K562 (cell line): ENCODE data around the gene RCC1. TPM values are rescaled to one million over a fixed set of nuclear protein-coding genes. Genes with fewer than 3 reads are reported as not detected.
A peak's percentile ranks its signal among the peaks of the same experiment; 100 is the strongest.

ENCODE experiments used
- ATF3 ChIP-seq, 2 experiments: fragments of 450-650 bp in 1 of 2; sonication (generic) in 1 of 2; formaldehyde crosslinking in 1 of 2; IDR thresholded peaks in 1 of 2; conservative IDR thresholded peaks in 1 of 2; 2 replicates each; pipeline versions ENCODE4 v1.6.1 to v1.8.1; 2016 to 2023; ENCODE audit warnings: mild to moderate bottlenecking in 2 of 2, moderate library complexity in 2 of 2, inconsistent platforms in 1 of 2, missing genetic modification reagents in 1 of 2
- ATF7 ChIP-seq: fragments of 450-650 bp; IDR thresholded peaks from 2 replicates; pipeline ENCODE4 v1.7.1; 2014; ENCODE audit warnings: mild to moderate bottlenecking, moderate library complexity
- CTCF ChIP-seq, 3 experiments: IDR thresholded peaks in 2 of 3; conservative IDR thresholded peaks in 1 of 3; 2 replicates each; pipeline ENCODE4 v1.5.1; 2011 to 2012; ENCODE audit warnings: low read length in 3 of 3, mild to moderate bottlenecking in 3 of 3, control low read depth in 2 of 3, improper control_type of control experiment in 1 of 3, inconsistent platforms in 1 of 3, low read depth in 1 of 3, mixed read lengths in 1 of 3, moderate library complexity in 1 of 3; ENCODE audit not compliant: insufficient read depth in 2 of 3
- DEAF1 ChIP-seq: fragments of 450-650 bp; formaldehyde crosslinking; IDR thresholded peaks from 2 replicates; pipeline ENCODE4 v1.4.0; 2020; ENCODE audit warnings: mild to moderate bottlenecking, moderate library complexity
- FOXA3 ChIP-seq, 2 experiments: fragments of 450-650 bp in 1 of 2; sonication (generic) in 1 of 2; formaldehyde crosslinking; IDR thresholded peaks in 1 of 2; conservative IDR thresholded peaks in 1 of 2; 2 replicates each; pipeline versions ENCODE4 v1.4.0 to v1.8.0; 2020 to 2022; ENCODE audit warnings: mild to moderate bottlenecking in 2 of 2, missing genetic modification reagents in 1 of 2
- FOXK1 ChIP-seq: sonication (generic); formaldehyde crosslinking; IDR thresholded peaks from 2 replicates; pipeline ENCODE4 v1.8.0; 2022; ENCODE audit warnings: missing genetic modification reagents, mild to moderate bottlenecking, borderline replicate concordance
- GTF2A2 ChIP-seq: IDR thresholded peaks from 2 replicates; pipeline ENCODE4 v1.6.1; 2016; ENCODE audit warnings: mild to moderate bottlenecking, missing genetic modification characterization, missing compliant biosample characterization
- NCOA1 ChIP-seq: fragments of 450-650 bp; IDR thresholded peaks from 2 replicates; pipeline ENCODE4 v1.6.1; 2016; ENCODE audit warnings: low read depth
- NFIC ChIP-seq: fragments of 450-650 bp; IDR thresholded peaks from 2 replicates; pipeline ENCODE4 v1.6.1; 2017; ENCODE audit warnings: mild to moderate bottlenecking, inconsistent platforms
- RFX5 ChIP-seq: IDR thresholded peaks from 2 replicates; pipeline ENCODE4 v1.6.1; 2011; ENCODE audit warnings: low read depth, mild to moderate bottlenecking, improper control_type of control experiment, low read length
- SNRNP70 ChIP-seq: fragments of 200-400 bp; formaldehyde crosslinking; optimal IDR thresholded peaks from 2 replicates; pipeline ENCODE3; 2017; ENCODE audit warnings: low read depth, low read length
- VEZF1 ChIP-seq: fragments of 200-800 bp; sonication (Bioruptor generic); IDR thresholded peaks from 2 replicates; pipeline ENCODE4 v1.6.1; 2017; ENCODE audit warnings: missing genetic modification characterization, missing compliant biosample characterization
- XRCC5 ChIP-seq: fragments of 200-400 bp; formaldehyde crosslinking; IDR thresholded peaks from 2 replicates; pipeline ENCODE4 v1.6.1; 2017; ENCODE audit warnings: low read depth, mild to moderate bottlenecking, low read length
- ZFP36 ChIP-seq: fragments of 150-350 bp; IDR thresholded peaks from 2 replicates; pipeline ENCODE4 v1.6.1; 2018; ENCODE audit warnings: low read length, low read depth; ENCODE audit not compliant: partially characterized antibody
- ZFPM2 ChIP-seq: fragments of 250-450 bp; sonication (Bioruptor Pico); IDR thresholded peaks from 2 replicates; pipeline ENCODE4 v1.5.1; 2022; ENCODE audit warnings: mild to moderate bottlenecking
- ZNF174 ChIP-seq: fragments of 250-450 bp; sonication (Bioruptor Pico); IDR thresholded peaks from 2 replicates; pipeline ENCODE4 v1.4.0; 2020; ENCODE audit warnings: mild to moderate bottlenecking
- ZNF354B ChIP-seq: fragments of 250-450 bp; sonication (Bioruptor Pico); IDR thresholded peaks from 2 replicates; pipeline ENCODE4 v1.4.0; 2020
- ZNF511 ChIP-seq: sonication (generic); formaldehyde crosslinking; IDR thresholded peaks from 2 replicates; pipeline ENCODE4 v1.8.0; 2022; ENCODE audit warnings: mild to moderate bottlenecking, missing genetic modification reagents
- ZNF57 ChIP-seq: fragments of 450-650 bp; formaldehyde crosslinking; IDR thresholded peaks from 2 replicates; pipeline ENCODE4 v1.4.0; 2020; ENCODE audit warnings: mild to moderate bottlenecking, moderate library complexity
- ZNF699 ChIP-seq: fragments of 250-450 bp; sonication (Bioruptor Pico); IDR thresholded peaks from 2 replicates; pipeline ENCODE4 v1.8.0; 2021; ENCODE audit warnings: mild to moderate bottlenecking, moderate library complexity; ENCODE audit not compliant: insufficient replicate concordance
- ZNF717 ChIP-seq: fragments of 250-450 bp; sonication (Bioruptor Pico); IDR thresholded peaks from 2 replicates; pipeline ENCODE4 v1.5.0; 2021
- polyA plus RNA-seq, 8 experiments: library from polyadenylated mRNA; depleted of rRNA in 4 of 8; stranded (reverse) in 5 of 8; unstranded in 3 of 8; fragments of >200 nt; fragmentation: Nextera tagmentation in 2 of 8; fragmentation: Illumina TruSeq in 1 of 8; extraction: Ambion mirVana in 2 of 8; extraction: Trizol in 1 of 8; gene quantifications; 2 replicates each; pipeline versions ENCODE4 v1.2.1 to v1.2.3, GENCODE V29; 2011 to 2014; ENCODE audit warnings: inconsistent platforms in 1 of 8, missing spikeins in 1 of 8
- total RNA-seq, 7 experiments: library from RNA; depleted of rRNA in 6 of 7; stranded (reverse); fragments of >200 nt in 6 of 7; fragmentation: Illumina TruSeq in 2 of 7; extraction: Trizol in 2 of 7; gene quantifications; 2 replicates each; pipeline versions ENCODE4 v1.2.1 to v1.2.3, GENCODE V29; 2011 to 2021; ENCODE audit warnings: low replicate concordance in 1 of 7

RCC1 gene
- total and polyA plus RNA-seq, 9 of the 15 experiments (the other 6 are each of a cell fraction or from before 2014, with no cell fraction given), result 16.4 to 202 (median 107) TPM

GRCh38 chr1:28510970-28511440 lies 5.2 kb downstream of the RCC1 start (continued):
- no peak for TF ChIP-seq ZNF699 (CRISPR knock-in tag)
- no peak for TF ChIP-seq ATF3 (IDR thresholded peaks at IDR 0.05)
- peak; percentile 16; the same call in 1 of the 2 replicates for TF ChIP-seq ATF3 (CRISPR knock-in tag; conservative IDR thresholded peaks at IDR 0.05)
- no peak; a peak in 1 of 4 replicates for TF ChIP-seq FOXA3 (CRISPR knock-in tag; conservative IDR thresholded peaks at IDR 0.05 in 1 of 2, IDR thresholded peaks at IDR 0.05 in 1 of 2)
- no peak for TF ChIP-seq GTF2A2 (tag)
- TF ChIP-seq ATF7, result no peak
- TF ChIP-seq ZFPM2 (CRISPR knock-in tag), result peak; percentile 58; the same call in 1 of the 2 replicates
- TF ChIP-seq ZFP36, result no peak
- TF ChIP-seq NFIC, result no peak
- peak; percentile 90 for TF ChIP-seq ZNF717
- no peak for TF ChIP-seq FOXK1 (CRISPR knock-in tag)
- TF ChIP-seq XRCC5, result no peak
- peak; percentile 34 for TF ChIP-seq ZNF174 (CRISPR knock-in tag)
- peak; percentile 62 for TF ChIP-seq ZNF354B
- peak; percentile 32; the same call in 1 of the 2 replicates for TF ChIP-seq RFX5
- TF ChIP-seq VEZF1 (CRISPR knock-in tag), result no peak
- no peak for TF ChIP-seq DEAF1 (CRISPR knock-in tag)
- TF ChIP-seq SNRNP70, result peak; percentile 63
- TF ChIP-seq NCOA1, result no peak
- no peak for TF ChIP-seq ZNF511 (CRISPR knock-in tag)
- peak; percentile 40; the same call in 1 of the 2 replicates for TF ChIP-seq ZNF57 (CRISPR knock-in tag)
- no peak for TF ChIP-seq CTCF (IDR thresholded peaks at IDR 0.05 in 2 of 3, conservative IDR thresholded peaks at IDR 0.05 in 1 of 3; ENCODE audit: insufficient read depth in 2 of 3, low read depth in 1 of 3, low read length in 3 of 3)
